HepG2 (cell line): ENCODE results near the gene RPS27A. TPM values are rescaled to one million over a fixed set of nuclear protein-coding genes. Genes with fewer than 3 reads are reported as not detected.

Experiments
- ARHGAP35 ChIP-seq: sonication (generic); formaldehyde crosslinking; IDR thresholded peaks from 2 replicates; pipeline ENCODE4 v1.9.0; 2022; ENCODE audit warnings: mild to moderate bottlenecking, inconsistent platforms, moderate library complexity, missing genetic modification reagents, borderline replicate concordance
- CEBPG ChIP-seq: IDR thresholded peaks from 2 replicates; pipeline ENCODE4 v1.6.1; 2016
- DNMT3B ChIP-seq: conservative IDR thresholded peaks from 2 replicates; pipeline ENCODE4 v1.6.1; 2016; ENCODE audit warnings: missing biosample characterization, control low read depth
- MAFF ChIP-seq: IDR thresholded peaks from 2 replicates; pipeline ENCODE4 v1.6.1; 2011; ENCODE audit warnings: low read depth, low read length, improper control_type of control experiment
- MIXL1 ChIP-seq: IDR thresholded peaks from 2 replicates; pipeline ENCODE4 v1.6.1; 2016
- MXI1 ChIP-seq: IDR thresholded peaks from 3 replicates; pipeline ENCODE4 v1.6.1; 2012; ENCODE audit warnings: low read depth, low read length, inconsistent platforms, borderline replicate concordance
- NR2C2 ChIP-seq: sonication (generic); formaldehyde crosslinking; IDR thresholded peaks from 2 replicates; pipeline ENCODE4 v1.4.0; 2020; ENCODE audit warnings: missing genetic modification reagents, mild to moderate bottlenecking, moderate library complexity, borderline replicate concordance
- PHF20 ChIP-seq: sonication (generic); formaldehyde crosslinking; IDR thresholded peaks from 2 replicates; pipeline ENCODE4 v1.5.0; 2020; ENCODE audit warnings: mild to moderate bottlenecking, missing genetic modification reagents
- ZBTB38 ChIP-seq: sonication (generic); formaldehyde crosslinking; IDR thresholded peaks from 2 replicates; pipeline ENCODE4 v1.5.1; 2020; ENCODE audit warnings: mild to moderate bottlenecking, missing genetic modification reagents
- ZFP36 ChIP-seq: fragments of 150-350 bp; IDR thresholded peaks from 2 replicates; pipeline ENCODE4 v1.6.1; 2018; ENCODE audit warnings: borderline replicate concordance, low read length, low read depth; ENCODE audit not compliant: partially characterized antibody
- ZNF251 ChIP-seq: sonication (generic); formaldehyde crosslinking; IDR thresholded peaks from 2 replicates; pipeline ENCODE4 v1.9.0; 2021; ENCODE audit warnings: mild to moderate bottlenecking, missing genetic modification reagents
- ZNF317 ChIP-seq: sonication (generic); formaldehyde crosslinking; IDR thresholded peaks from 2 replicates; pipeline ENCODE4 v1.5.0; 2020; ENCODE audit warnings: mild to moderate bottlenecking, missing genetic modification reagents
- ZNF543 ChIP-seq: sonication (generic); formaldehyde crosslinking; IDR thresholded peaks from 2 replicates; pipeline ENCODE4 v1.4.0; 2020; ENCODE audit warnings: mild to moderate bottlenecking, missing genetic modification reagents
- ZNF552 ChIP-seq: sonication (generic); formaldehyde crosslinking; IDR thresholded peaks from 2 replicates; pipeline ENCODE4 v1.9.0; 2022; ENCODE audit warnings: missing genetic modification reagents, mild to moderate bottlenecking, borderline replicate concordance
- ZNF773 ChIP-seq: sonication (generic); formaldehyde crosslinking; IDR thresholded peaks from 2 replicates; pipeline ENCODE4 v1.4.0; 2020; ENCODE audit warnings: missing genetic modification reagents, borderline replicate concordance
- polyA plus RNA-seq, 8 experiments: library from polyadenylated mRNA; depleted of rRNA in 3 of 8; stranded (reverse) in 7 of 8; unstranded in 1 of 8; fragments of >200 nt; fragmentation: Illumina TruSeq in 4 of 8; extraction: Trizol in 4 of 8; gene quantifications; 2 replicates each; pipeline versions ENCODE4 v1.2.1 to v1.2.3, GENCODE V29; 2011 to 2016; ENCODE audit warnings: low read depth in 4 of 8, missing spikeins in 1 of 8, mixed read lengths in 1 of 8; ENCODE audit not compliant: insufficient read depth in 1 of 8
- total RNA-seq, 5 experiments: library from RNA; depleted of rRNA; stranded (reverse); fragments of >200 nt; fragmentation: Illumina TruSeq; extraction: Trizol; gene quantifications; 2 replicates each; pipeline ENCODE4 v1.2.3, GENCODE V29; 2016; ENCODE audit warnings: low read depth in 1 of 5
- TF ChIP-seq, protein P1 (sequence below): IDR thresholded peaks from 2 replicates; pipeline ENCODE4 v1.4.0; 2020; ENCODE audit warnings: mild to moderate bottlenecking, missing genetic modification reagents
- TF ChIP-seq, protein P2 (sequence below): sonication (generic); formaldehyde crosslinking; IDR thresholded peaks from 2 replicates; pipeline ENCODE4 v1.8.1; 2022; ENCODE audit warnings: low read depth, mild to moderate bottlenecking, missing genetic modification reagents

Gene RPS27A
- total and polyA plus RNA-seq, 2 of the 13 experiments (the other 11 are each of a cell fraction or from before 2014, with no cell fraction given) = 2,779 to 3,269 TPM

GRCh38 chr2:55282110-55282917 is 49.8 kb downstream of the RPS27A start (continued):
- TF ChIP-seq, protein P1, sequence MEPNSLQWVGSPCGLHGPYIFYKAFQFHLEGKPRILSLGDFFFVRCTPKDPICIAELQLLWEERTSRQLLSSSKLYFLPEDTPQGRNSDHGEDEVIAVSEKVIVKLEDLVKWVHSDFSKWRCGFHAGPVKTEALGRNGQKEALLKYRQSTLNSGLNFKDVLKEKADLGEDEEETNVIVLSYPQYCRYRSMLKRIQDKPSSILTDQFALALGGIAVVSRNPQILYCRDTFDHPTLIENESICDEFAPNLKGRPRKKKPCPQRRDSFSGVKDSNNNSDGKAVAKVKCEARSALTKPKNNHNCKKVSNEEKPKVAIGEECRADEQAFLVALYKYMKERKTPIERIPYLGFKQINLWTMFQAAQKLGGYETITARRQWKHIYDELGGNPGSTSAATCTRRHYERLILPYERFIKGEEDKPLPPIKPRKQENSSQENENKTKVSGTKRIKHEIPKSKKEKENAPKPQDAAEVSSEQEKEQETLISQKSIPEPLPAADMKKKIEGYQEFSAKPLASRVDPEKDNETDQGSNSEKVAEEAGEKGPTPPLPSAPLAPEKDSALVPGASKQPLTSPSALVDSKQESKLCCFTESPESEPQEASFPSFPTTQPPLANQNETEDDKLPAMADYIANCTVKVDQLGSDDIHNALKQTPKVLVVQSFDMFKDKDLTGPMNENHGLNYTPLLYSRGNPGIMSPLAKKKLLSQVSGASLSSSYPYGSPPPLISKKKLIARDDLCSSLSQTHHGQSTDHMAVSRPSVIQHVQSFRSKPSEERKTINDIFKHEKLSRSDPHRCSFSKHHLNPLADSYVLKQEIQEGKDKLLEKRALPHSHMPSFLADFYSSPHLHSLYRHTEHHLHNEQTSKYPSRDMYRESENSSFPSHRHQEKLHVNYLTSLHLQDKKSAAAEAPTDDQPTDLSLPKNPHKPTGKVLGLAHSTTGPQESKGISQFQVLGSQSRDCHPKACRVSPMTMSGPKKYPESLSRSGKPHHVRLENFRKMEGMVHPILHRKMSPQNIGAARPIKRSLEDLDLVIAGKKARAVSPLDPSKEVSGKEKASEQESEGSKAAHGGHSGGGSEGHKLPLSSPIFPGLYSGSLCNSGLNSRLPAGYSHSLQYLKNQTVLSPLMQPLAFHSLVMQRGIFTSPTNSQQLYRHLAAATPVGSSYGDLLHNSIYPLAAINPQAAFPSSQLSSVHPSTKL (CRISPR knock-in tag) = peak; percentile 78
- TF ChIP-seq CEBPG (CRISPR knock-in tag) = peak; percentile 50; the same call in 1 of the 2 replicates
- TF ChIP-seq NR2C2 = peak; percentile 58
- peak; percentile 90; the same call in 1 of the 2 replicates for TF ChIP-seq ZNF773 (CRISPR knock-in tag)
- TF ChIP-seq, protein P2, sequence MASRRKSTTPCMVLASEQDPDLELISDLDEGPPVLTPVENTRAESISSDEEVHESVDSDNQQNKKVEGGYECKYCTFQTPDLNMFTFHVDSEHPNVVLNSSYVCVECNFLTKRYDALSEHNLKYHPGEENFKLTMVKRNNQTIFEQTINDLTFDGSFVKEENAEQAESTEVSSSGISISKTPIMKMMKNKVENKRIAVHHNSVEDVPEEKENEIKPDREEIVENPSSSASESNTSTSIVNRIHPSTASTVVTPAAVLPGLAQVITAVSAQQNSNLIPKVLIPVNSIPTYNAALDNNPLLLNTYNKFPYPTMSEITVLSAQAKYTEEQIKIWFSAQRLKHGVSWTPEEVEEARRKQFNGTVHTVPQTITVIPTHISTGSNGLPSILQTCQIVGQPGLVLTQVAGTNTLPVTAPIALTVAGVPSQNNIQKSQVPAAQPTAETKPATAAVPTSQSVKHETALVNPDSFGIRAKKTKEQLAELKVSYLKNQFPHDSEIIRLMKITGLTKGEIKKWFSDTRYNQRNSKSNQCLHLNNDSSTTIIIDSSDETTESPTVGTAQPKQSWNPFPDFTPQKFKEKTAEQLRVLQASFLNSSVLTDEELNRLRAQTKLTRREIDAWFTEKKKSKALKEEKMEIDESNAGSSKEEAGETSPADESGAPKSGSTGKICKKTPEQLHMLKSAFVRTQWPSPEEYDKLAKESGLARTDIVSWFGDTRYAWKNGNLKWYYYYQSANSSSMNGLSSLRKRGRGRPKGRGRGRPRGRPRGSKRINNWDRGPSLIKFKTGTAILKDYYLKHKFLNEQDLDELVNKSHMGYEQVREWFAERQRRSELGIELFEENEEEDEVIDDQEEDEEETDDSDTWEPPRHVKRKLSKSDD (CRISPR knock-in tag) = peak; percentile 93; the same call in 1 of the 2 replicates
- TF ChIP-seq MAFF = no peak
- TF ChIP-seq ZBTB38 (CRISPR knock-in tag) = peak; percentile 91
- TF ChIP-seq PHF20 (CRISPR knock-in tag) = peak; percentile 86
- TF ChIP-seq ZNF251 (CRISPR knock-in tag) = peak; percentile 58; the same call in 1 of the 2 replicates
- TF ChIP-seq ARHGAP35 (CRISPR knock-in tag) = peak; percentile 85; the same call in 1 of the 2 replicates
- TF ChIP-seq ZNF552 = peak; percentile 91
- peak; percentile 86 for TF ChIP-seq ZNF317
- peak; percentile 90; the same call in 1 of the 2 replicates for TF ChIP-seq ZNF543 (CRISPR knock-in tag)
- TF ChIP-seq MXI1 = peak; percentile 50; the same call in 1 of the 3 replicates
- TF ChIP-seq MIXL1 (CRISPR knock-in tag) = peak; percentile 77
- peak; percentile 73; the same call in 1 of the 2 replicates for TF ChIP-seq DNMT3B (CRISPR knock-in tag)
- TF ChIP-seq ZFP36 = no peak
